Endothelial cell of umbilical vein (primary cell): ENCODE measurements around the gene GRM4. TPM values are rescaled to one million over a fixed set of nuclear protein-coding genes. Genes with fewer than 3 reads are reported as not detected.

Experiments
- BruUV-seq: library from RNA; stranded (reverse); fragments of 400-500 nt; replicated peaks from 2 replicates; lab custom pipeline; 2021; lab: Mats Ljungman, UMichigan
- CTCF ChIA-PET: fragments of 300-600, 350-600 bp; sonication (Branson Sonifier 250); formaldehyde crosslinking; loops from one replicate; lab custom pipeline; 2021; ENCODE audit warnings: antibody characterized with exemption, inconsistent platforms; lab: Charles Lee
- POLR2A ChIA-PET: fragments of 300-600, 350-600 bp; sonication (Branson Sonifier 250); formaldehyde crosslinking; loops from one replicate; lab custom pipeline; 2021; ENCODE audit warnings: antibody characterized with exemption, inconsistent platforms; lab: Charles Lee
- DNase-seq: peaks from one replicate; pipeline ENCODE4 v3.0.0-alpha.2; 2011; ENCODE audit warnings: low read depth, low spot score
- FAIRE-seq: peaks from 2 replicates; lab custom pipeline; 2011; peaks lifted over from hg19 to GRCh38; lab: Jason Lieb, UNC
- H2AFZ ChIP-seq: 2 replicates; pipeline ENCODE4 v1.6.0; 2012; ENCODE audit warnings: low read depth, low read length, control low read depth, inconsistent platforms
- H3K27ac ChIP-seq: 2 replicates; pipeline ENCODE4 v1.5.1; 2011; ENCODE audit warnings: low read depth, mild to moderate bottlenecking, control low read depth, low read length, moderate library complexity; ENCODE audit not compliant: insufficient read depth
- H3K27me3 ChIP-seq, 2 experiments: 2 replicates each; pipeline versions ENCODE4 v1.6.0 to v1.6.1; 2011; ENCODE audit warnings: low read length in 2 of 2, mixed read lengths in 1 of 2; ENCODE audit not compliant: control insufficient read depth in 2 of 2, insufficient read depth in 2 of 2
- H3K36me3 ChIP-seq, 2 experiments: 2 replicates in 1 of 2; 3 replicates in 1 of 2; pipeline ENCODE4 v1.5.1; 2011; ENCODE audit warnings: low read length in 2 of 2, mild to moderate bottlenecking in 1 of 2, moderate library complexity in 1 of 2; ENCODE audit not compliant: control insufficient read depth in 2 of 2, insufficient read depth in 2 of 2; ENCODE audit errors: extremely low read depth in 1 of 2
- H3K4me1 ChIP-seq: 3 replicates; pipeline ENCODE4 v1.5.1; 2011; ENCODE audit warnings: mild to moderate bottlenecking, low read length; ENCODE audit not compliant: control insufficient read depth, insufficient read depth; ENCODE audit errors: extremely low read depth
- H3K4me2 ChIP-seq: 2 replicates; pipeline ENCODE4 v1.6.1; 2011; ENCODE audit warnings: low read length, control low read depth, mixed read lengths; ENCODE audit not compliant: insufficient read depth
- H3K4me3 ChIP-seq, 3 experiments: fragments of 200-600 bp in 1 of 3; sonication (generic), shearing (Covaris generic) in 1 of 3; replicated peaks in 1 of 3; 2 replicates each; pipeline ENCODE4 v1.5.1; 2011 to 2016; ENCODE audit warnings: control low read depth in 3 of 3, low read length in 3 of 3, mild to moderate bottlenecking in 2 of 3, inconsistent platforms in 1 of 3, low read depth in 1 of 3, moderate library complexity in 1 of 3; ENCODE audit not compliant: insufficient read depth in 1 of 3
- H3K79me2 ChIP-seq: 2 replicates; pipeline ENCODE4 v1.6.0; 2012; ENCODE audit warnings: low read length, inconsistent platforms; ENCODE audit not compliant: control insufficient read depth, insufficient read depth
- H3K9ac ChIP-seq: replicated peaks from 2 replicates; pipeline ENCODE3; 2011; ENCODE audit warnings: low read length, control low read depth; ENCODE audit not compliant: insufficient read depth; ENCODE audit errors: extremely low read depth
- H3K9me1 ChIP-seq: replicated peaks from 3 replicates; pipeline ENCODE4 v1.6.0; 2011; ENCODE audit warnings: mild to moderate bottlenecking, low read length; ENCODE audit not compliant: control insufficient read depth, insufficient read depth; ENCODE audit errors: extremely low read depth
- H3K9me3 ChIP-seq: replicated peaks from 2 replicates; pipeline ENCODE4 v1.5.1; 2012; ENCODE audit warnings: low read length, inconsistent platforms; ENCODE audit not compliant: control insufficient read depth, insufficient read depth
- H4K20me1 ChIP-seq: replicated peaks from 2 replicates; pipeline ENCODE3; 2011; ENCODE audit warnings: mild to moderate bottlenecking, low read length; ENCODE audit not compliant: control insufficient read depth, insufficient read depth; ENCODE audit errors: extremely low read depth
- CTCF ChIP-seq, 2 donors: IDR thresholded peaks; 1 replicate in 1 of 2; 2 replicates in 1 of 2; pipeline ENCODE4 v1.5.1; 2011; ENCODE audit warnings: low read length in 2 of 2, mild to moderate bottlenecking in 2 of 2, moderate library complexity in 2 of 2, control low read depth in 1 of 2, inconsistent platforms in 1 of 2, low read depth in 1 of 2; ENCODE audit not compliant: insufficient read depth in 1 of 2; ENCODE audit errors: extremely low read depth in 1 of 2
- EZH2 ChIP-seq: IDR thresholded peaks from 2 replicates; pipeline ENCODE4 v1.6.1; 2012; ENCODE audit warnings: borderline replicate concordance, low read depth, mild to moderate bottlenecking, moderate library complexity, low read length, inconsistent platforms; ENCODE audit not compliant: severe bottlenecking
- FOS ChIP-seq: IDR thresholded peaks from 2 replicates; pipeline ENCODE4 v1.6.1; 2011; ENCODE audit warnings: mild to moderate bottlenecking, low read length, moderate library complexity, borderline replicate concordance; ENCODE audit not compliant: insufficient read depth
- GATA2 ChIP-seq: IDR thresholded peaks from 2 replicates; pipeline ENCODE4 v1.7.0; 2011; ENCODE audit warnings: low read depth, mild to moderate bottlenecking, moderate library complexity, mixed read lengths, low read length; ENCODE audit not compliant: insufficient read length, insufficient read depth
- JUN ChIP-seq: IDR thresholded peaks from 2 replicates; pipeline ENCODE4 v1.6.1; 2011; ENCODE audit warnings: borderline replicate concordance, low read depth; ENCODE audit not compliant: insufficient read length, insufficient read depth
- MAX ChIP-seq: IDR thresholded peaks from 2 replicates; pipeline ENCODE4 v1.6.1; 2011; ENCODE audit not compliant: insufficient read depth, insufficient read length
- MYC ChIP-seq: IDR thresholded peaks from one replicate; pipeline ENCODE4 v1.6.1; 2011; ENCODE audit warnings: mild to moderate bottlenecking, low read depth, low read length
- POLR2A ChIP-seq: IDR thresholded peaks from 2 replicates; pipeline ENCODE4 v1.6.1; 2012; ENCODE audit warnings: low read depth, mild to moderate bottlenecking, control low read depth, low read length
- POLR2AphosphoS5 ChIP-seq: IDR thresholded peaks from 2 replicates; pipeline ENCODE4 v1.6.1; 2012; ENCODE audit warnings: low read depth, mild to moderate bottlenecking, control low read depth, low read length, moderate library complexity; ENCODE audit not compliant: insufficient read depth
- dilution Hi-C: fragments of 300-500 bp; cut with MboI; formaldehyde crosslinking; loops from one replicate; pipeline ENCODE4 v1.15.0; 2019; ENCODE audit warnings: low sequenced_read_pairs; ENCODE audit not compliant: extremely low pct_ligation_motif_present
- intact Hi-C: fragments of 100-400 bp; cut with micrococcal nuclease; formaldehyde crosslinking; loops from one replicate; pipeline ENCODE4 v1.10.0; 2022
- polyA plus RNA-seq, 4 experiments: library from polyadenylated mRNA; depleted of rRNA in 3 of 4; stranded (reverse) in 3 of 4; unstranded in 1 of 4; fragments of >200 nt; gene quantifications; 2 replicates each; pipeline versions ENCODE4 v1.2.1 to v1.2.3, GENCODE V29; 2011 to 2012; ENCODE audit warnings: missing spikeins in 1 of 4
- total RNA-seq: library from RNA; stranded (reverse); gene quantifications from 2 replicates; pipeline ENCODE4 v1.2.3, GENCODE V29; 2021

GRM4 gene
- total and polyA plus RNA-seq, 2 donors (not counting 3 experiments of a cell fraction or from before 2014, with no cell fraction given) = 0.03 TPM; not detected in 1

- DNase-seq (no peak), FAIRE-seq (no peak)
- CTCF ChIA-PET = interaction anchor here (0.8 kb wide), 1 partner anchor 67 kb away, joined by 4 read pairs; no protein-coding TSS in a partner anchor
- Histone ChIP-seq H3K9me3 (no peaks in the 10 kb centered on the region), H2AFZ (no peak overlapping the region), H3K4me2 (no peak overlapping the region), H3K4me3 (no peak overlapping the region), H3K36me3 (no peaks in the 10 kb centered on the region), H3K79me2 (no peaks in the 10 kb centered on the region), H4K20me1 (no peaks in the 10 kb centered on the region), H3K27me3 (peaks cover 0 to 4% of the 10 kb centered on the region in 2 experiments), H3K27ac (no peak overlapping the region), H3K9ac (no peak overlapping the region), H3K9me1 (no peaks in the 10 kb centered on the region), H3K4me1 (no peaks in the 10 kb centered on the region)
- no TSS peak for BruUV-seq
- intact Hi-C loops = no loop called here
- POLR2A ChIA-PET = no interaction called here
- no peak for TF ChIP-seq MAX
- TF ChIP-seq POLR2A = no peak
- no peak for TF ChIP-seq FOS
- no peak for TF ChIP-seq JUN
- TF ChIP-seq EZH2 = no peak
- no peak for TF ChIP-seq MYC
- no peak for TF ChIP-seq GATA2
- no peak for TF ChIP-seq POLR2AphosphoS5
- TF ChIP-seq CTCF (IDR thresholded peaks at IDR 0.05; ENCODE audit: extremely low read depth in 1 of 2, insufficient read depth in 1 of 2, low read depth in 1 of 2, low read length in 2 of 2) = no peak
- dilution Hi-C loops = no loop called here
These were observed 157.5 kb downstream of the GRM4 start for GRCh38 chr6:33988121-33989015.
